NCI-H1417 (cell line): Measurements from ENCODE around the gene PDZD2.
"Not testable (repeated sequence)": the region's sequence is repeated elsewhere in the genome, so short reads cannot be mapped to it uniquely, and the experiment has no call there.

ENCODE experiments used
- DNase-seq, 3 experiments: peaks; one replicate each; lab custom pipeline; 2025; lab: John Stamatoyannopoulos, UW

The PDZD2 gene

GRCh38 chr5:32100691-32101302 is 461.9 kb downstream of the PDZD2 start:
- no peak for DNase-seq

- no peak for DNase-seq
Observed at GRCh38 chr5:32102254-32102986, 463.5 kb downstream of the PDZD2 start.

- DNase-seq = no peak
Observed at GRCh38 chr5:32103521-32103920, 464.6 kb downstream of the PDZD2 start.

- no peak for DNase-seq
Observed at GRCh38 chr5:32107291-32107690, 468.4 kb downstream of the PDZD2 start.

- no peak for DNase-seq
Observed at GRCh38 chr5:32108167-32108566, 469.2 kb downstream of the PDZD2 start.

- no peak for DNase-seq
Observed at GRCh38 chr5:32109236-32109635, 470.3 kb downstream of the PDZD2 start.

- DNase-seq = no peak
Observed at GRCh38 chr5:32110111-32110696, 471.3 kb downstream of the PDZD2 start.

GRCh38 chr5:32115985-32116384 is 477.1 kb downstream of the PDZD2 start:
- DNase-seq = peak in 1 of 3 experiments; percentile 8

- no peak for DNase-seq
Observed at GRCh38 chr5:32116574-32117313, 477.8 kb downstream of the PDZD2 start.

GRCh38 chr5:32118922-32119321 is 480.0 kb downstream of the PDZD2 start:
- not testable (repeated sequence) for DNase-seq

GRCh38 chr5:32123058-32123805 is 484.3 kb downstream of the PDZD2 start:
- no peak for DNase-seq

- no peak for DNase-seq
Observed at GRCh38 chr5:32123889-32124676, 485.2 kb downstream of the PDZD2 start.

- DNase-seq = no peak
Observed at GRCh38 chr5:32126691-32127090, 487.8 kb downstream of the PDZD2 start.

GRCh38 chr5:32127711-32128110 is 488.8 kb downstream of the PDZD2 start:
- no peak for DNase-seq

- no peak for DNase-seq
Observed at GRCh38 chr5:32129074-32129598, 490.2 kb downstream of the PDZD2 start.

- no peak for DNase-seq
Observed at GRCh38 chr5:32130865-32131264, 491.9 kb downstream of the PDZD2 start.

GRCh38 chr5:32131604-32132003 is 492.7 kb downstream of the PDZD2 start:
- no peak for DNase-seq

- DNase-seq = no peak
Observed at GRCh38 chr5:32132757-32133156, 493.8 kb downstream of the PDZD2 start.

GRCh38 chr5:32135086-32135485 is 496.2 kb downstream of the PDZD2 start:
- no peak for DNase-seq

- no peak for DNase-seq
Observed at GRCh38 chr5:32136342-32136741, 497.4 kb downstream of the PDZD2 start.
